PFSK-1 (cell line): ENCODE measurements around the gene KDM5B.

Source experiments
- FOXP2 ChIP-seq: optimal IDR thresholded peaks from 2 replicates; pipeline ENCODE3; 2011; ENCODE audit warnings: borderline replicate concordance, control low read depth, inconsistent platforms; ENCODE audit not compliant: insufficient read depth; ENCODE audit errors: extremely low read length, extremely low read depth
- POLR2AphosphoS5 ChIP-seq: IDR thresholded peaks from 2 replicates; pipeline ENCODE4 v1.6.1; 2012; ENCODE audit warnings: low read depth, mild to moderate bottlenecking, control low read depth, low read length, moderate library complexity
- SIN3A ChIP-seq: IDR thresholded peaks from 2 replicates; pipeline ENCODE4 v1.6.1; 2012; ENCODE audit warnings: mild to moderate bottlenecking, low read length, moderate library complexity, borderline replicate concordance; ENCODE audit not compliant: insufficient read depth
- TAF1 ChIP-seq: IDR thresholded peaks from 2 replicates; pipeline ENCODE4 v1.6.1; 2012; ENCODE audit warnings: low read length, control low read depth, borderline replicate concordance; ENCODE audit not compliant: insufficient read depth

- TF ChIP-seq FOXP2 (no peak), TAF1 (no peak), POLR2AphosphoS5 (no peak), SIN3A (no peak)
Measured at GRCh38 chr1:202821467-202821866, 13.2 kb upstream of the KDM5B start.
